HepG2 (cell line): ENCODE data around the gene UNC13D. TPM values are rescaled to one million over a fixed set of nuclear protein-coding genes. Genes with fewer than 3 reads are reported as not detected.

Source experiments
- ATAC-seq: fragments of 200-7000 bp; cut with Tn5 transposase; 3 replicates; pipeline ENCODE4 v1.9.1; 2020; ENCODE audit warnings: mild to moderate bottlenecking, moderate library complexity
- BruUV-seq: library from RNA; stranded (reverse); fragments of 400-500 nt; replicated peaks from 2 replicates; lab custom pipeline; 2021; lab: Mats Ljungman, UMichigan
- CTCF ChIA-PET: fragments of 300-600 bp; formaldehyde crosslinking; extraction: SDS; loops from one replicate; lab custom pipeline; 2021; ENCODE audit warnings: low total read pairs, inconsistent platforms, low intra/inter-chr PET ratio; lab: Yijun Ruan, JAX
- POLR2A ChIA-PET: fragments of 350-600 bp; sonication (Branson Sonifier 250); formaldehyde crosslinking; loops from one replicate; lab custom pipeline; 2020; ENCODE audit warnings: antibody characterized with exemption, inconsistent platforms; lab: Yijun Ruan, JAX
- DNase-seq: peaks from one replicate; pipeline ENCODE4 v3.0.0-alpha.2; 2015; ENCODE audit warnings: low spot score
- FAIRE-seq: peaks from 3 replicates; lab custom pipeline; 2011; peaks lifted over from hg19 to GRCh38; lab: Jason Lieb, UNC
- H2AFZ ChIP-seq: one replicate; pipeline ENCODE4 v1.6.1; 2011; ENCODE audit warnings: low read length, inconsistent platforms
- H3K27ac ChIP-seq: fragments of 300-600 bp; 3 replicates; pipeline ENCODE4 v1.8.0; 2011; ENCODE audit warnings: mixed run types, mild to moderate bottlenecking, mixed read lengths, low read length, inconsistent platforms; ENCODE audit not compliant: insufficient read depth; ENCODE audit errors: extremely low read length
- H3K27me3 ChIP-seq, 2 experiments: fragments of 200-600 bp in 1 of 2; 2 replicates in 1 of 2; 3 replicates in 1 of 2; pipeline versions ENCODE4 v1.6.0 to v1.8.0; 2011; ENCODE audit warnings: low read length in 2 of 2, mild to moderate bottlenecking in 2 of 2, moderate library complexity in 2 of 2, inconsistent platforms in 1 of 2; ENCODE audit not compliant: insufficient read depth in 2 of 2, control insufficient read depth in 1 of 2
- H3K36me3 ChIP-seq, 2 experiments: fragments of 200-600 bp in 1 of 2; replicated peaks in 1 of 2; 2 replicates in 1 of 2; 3 replicates in 1 of 2; pipeline versions ENCODE4 v1.5.1 to v1.8.0; 2011; ENCODE audit warnings: low read length in 2 of 2, inconsistent platforms in 1 of 2; ENCODE audit not compliant: insufficient read depth in 2 of 2, control insufficient read depth in 1 of 2
- H3K4me1 ChIP-seq: 2 replicates; pipeline ENCODE4 v1.5.1; 2012; ENCODE audit warnings: low read length, inconsistent platforms; ENCODE audit not compliant: insufficient read depth
- H3K4me2 ChIP-seq: 2 replicates; pipeline ENCODE4 v1.6.0; 2011; ENCODE audit warnings: low read depth, low read length, inconsistent platforms
- H3K4me3 ChIP-seq, 3 experiments: fragments of 200-600 bp in 1 of 3; sonication (generic), shearing (Covaris generic) in 1 of 3; replicated peaks in 1 of 3; 2 replicates each; pipeline ENCODE4 v1.5.1; 2011 to 2016; ENCODE audit warnings: low read length in 3 of 3, inconsistent platforms in 2 of 3, low read depth in 2 of 3, mild to moderate bottlenecking in 2 of 3, control low read depth in 1 of 3, mixed read lengths in 1 of 3; ENCODE audit not compliant: insufficient read depth in 1 of 3
- H3K79me2 ChIP-seq: one replicate; pipeline ENCODE4 v1.6.1; 2011; ENCODE audit warnings: low read length, inconsistent platforms; ENCODE audit not compliant: insufficient read depth
- H3K9ac ChIP-seq: 2 replicates; pipeline ENCODE4 v1.6.0; 2011; ENCODE audit warnings: mild to moderate bottlenecking, low read depth, low read length, inconsistent platforms; ENCODE audit not compliant: insufficient read depth
- H3K9me3 ChIP-seq: 2 replicates; pipeline ENCODE4 v1.5.1; 2012; ENCODE audit warnings: mild to moderate bottlenecking, low read length
- H4K20me1 ChIP-seq: 2 replicates; pipeline ENCODE4 v1.6.0; 2011; ENCODE audit warnings: inconsistent platforms, mild to moderate bottlenecking, low read length, moderate library complexity; ENCODE audit not compliant: insufficient read depth
- AGO1 ChIP-seq: fragments of 200-400 bp; formaldehyde crosslinking; IDR thresholded peaks from 2 replicates; pipeline ENCODE4 v1.6.1; 2017; ENCODE audit warnings: mild to moderate bottlenecking, low read depth, low read length, moderate library complexity; ENCODE audit not compliant: poor library complexity, severe bottlenecking
- AKAP8 ChIP-seq: sonication (generic); formaldehyde crosslinking; IDR thresholded peaks from 2 replicates; pipeline ENCODE4 v1.5.1; 2020; ENCODE audit warnings: mild to moderate bottlenecking, missing genetic modification reagents
- ELF4 ChIP-seq: sonication (generic); formaldehyde crosslinking; IDR thresholded peaks from 2 replicates; pipeline ENCODE4 v1.5.0; 2020; ENCODE audit warnings: missing genetic modification reagents, mild to moderate bottlenecking, moderate library complexity, borderline replicate concordance
- GPN1 ChIP-seq: sonication (generic); formaldehyde crosslinking; IDR thresholded peaks from 2 replicates; pipeline ENCODE4 v1.5.1; 2020; ENCODE audit warnings: missing genetic modification reagents, borderline replicate concordance
- HNRNPLL ChIP-seq: fragments of 200-400 bp; formaldehyde crosslinking; IDR thresholded peaks from 2 replicates; pipeline ENCODE4 v1.6.1; 2017; ENCODE audit warnings: mild to moderate bottlenecking, low read depth, low read length; ENCODE audit not compliant: poor library complexity, severe bottlenecking
- ISX ChIP-seq: sonication (generic); formaldehyde crosslinking; conservative IDR thresholded peaks from 2 replicates; pipeline ENCODE4 v1.5.0; 2020; ENCODE audit warnings: missing genetic modification reagents
- KDM5B ChIP-seq: sonication (generic); formaldehyde crosslinking; IDR thresholded peaks from 2 replicates; pipeline ENCODE4 v1.4.0; 2020; ENCODE audit warnings: missing genetic modification reagents, mild to moderate bottlenecking, borderline replicate concordance
- MBD4 ChIP-seq: IDR thresholded peaks from 2 replicates; pipeline ENCODE4 v1.6.1; 2012; ENCODE audit warnings: low read length, inconsistent platforms, borderline replicate concordance
- MEF2D ChIP-seq: sonication (generic); formaldehyde crosslinking; IDR thresholded peaks from 2 replicates; pipeline ENCODE4 v1.5.1; 2020; ENCODE audit warnings: mild to moderate bottlenecking, missing genetic modification reagents
- SALL1 ChIP-seq: sonication (generic); formaldehyde crosslinking; IDR thresholded peaks from 2 replicates; pipeline ENCODE4 v1.8.0; 2022; ENCODE audit warnings: mild to moderate bottlenecking, missing genetic modification reagents
- ZNF34 ChIP-seq: sonication (generic); formaldehyde crosslinking; IDR thresholded peaks from 2 replicates; pipeline ENCODE4 v1.4.0; 2020; ENCODE audit warnings: mild to moderate bottlenecking, missing genetic modification reagents, borderline replicate concordance
- ZNF354B ChIP-seq: sonication (generic); formaldehyde crosslinking; IDR thresholded peaks from 2 replicates; pipeline ENCODE4 v1.8.0; 2022; ENCODE audit warnings: mild to moderate bottlenecking, missing genetic modification reagents
- WGBS: methylation state at CpG from one replicate; pipeline ENCODE4 v1.1.6; 2017; ENCODE audit warnings: low lambda C conversion rate; 5-methylcytosine and 5-hydroxymethylcytosine counted together
- in situ Hi-C: cut with HindIII; loops from 2 replicates; pipeline ENCODE4 v1.10.0; 2017; ENCODE audit warnings: low pct_unique_long_range_greater_than_20kb; ENCODE audit not compliant: extremely low pct_ligation_motif_present
- intact Hi-C: fragments of 100-400 bp; cut with micrococcal nuclease; formaldehyde crosslinking; loops from one replicate; pipeline ENCODE4 v1.10.0; 2022; ENCODE audit not compliant: unreplicated experiment
- polyA plus RNA-seq, 8 experiments: library from polyadenylated mRNA; depleted of rRNA in 3 of 8; stranded (reverse) in 7 of 8; unstranded in 1 of 8; fragments of >200 nt; fragmentation: Illumina TruSeq in 4 of 8; extraction: Trizol in 4 of 8; gene quantifications; 2 replicates each; pipeline versions ENCODE4 v1.2.1 to v1.2.3, GENCODE V29; 2011 to 2016; ENCODE audit warnings: low read depth in 4 of 8, missing spikeins in 1 of 8, mixed read lengths in 1 of 8; ENCODE audit not compliant: insufficient read depth in 1 of 8
- total RNA-seq, 5 experiments: library from RNA; depleted of rRNA; stranded (reverse); fragments of >200 nt; fragmentation: Illumina TruSeq; extraction: Trizol; gene quantifications; 2 replicates each; pipeline ENCODE4 v1.2.3, GENCODE V29; 2016; ENCODE audit warnings: low read depth in 1 of 5
- TF ChIP-seq, protein P1 (sequence below): sonication (generic); formaldehyde crosslinking; conservative IDR thresholded peaks from 2 replicates; pipeline ENCODE4 v1.4.0; 2020; ENCODE audit warnings: mild to moderate bottlenecking, missing genetic modification reagents, moderate library complexity
- TF ChIP-seq, protein P2 (sequence below): sonication (generic); formaldehyde crosslinking; IDR thresholded peaks from 2 replicates; pipeline ENCODE4 v1.4.0; 2020; ENCODE audit warnings: missing genetic modification reagents
- TF ChIP-seq, protein P3 (sequence below): sonication (generic); IDR thresholded peaks from 2 replicates; pipeline ENCODE4 v1.6.1; 2016; ENCODE audit warnings: low read depth, borderline replicate concordance
- TF ChIP-seq, protein P4 (sequence below): sonication (generic); formaldehyde crosslinking; IDR thresholded peaks from 2 replicates; pipeline ENCODE4 v1.8.0; 2023; ENCODE audit warnings: mild to moderate bottlenecking, missing genetic modification reagents

UNC13D gene
- total and polyA plus RNA-seq, 2 of the 13 experiments (the other 11 are each of a cell fraction or from before 2014, with no cell fraction given) = 29.7 to 42.7 TPM

DNA sequence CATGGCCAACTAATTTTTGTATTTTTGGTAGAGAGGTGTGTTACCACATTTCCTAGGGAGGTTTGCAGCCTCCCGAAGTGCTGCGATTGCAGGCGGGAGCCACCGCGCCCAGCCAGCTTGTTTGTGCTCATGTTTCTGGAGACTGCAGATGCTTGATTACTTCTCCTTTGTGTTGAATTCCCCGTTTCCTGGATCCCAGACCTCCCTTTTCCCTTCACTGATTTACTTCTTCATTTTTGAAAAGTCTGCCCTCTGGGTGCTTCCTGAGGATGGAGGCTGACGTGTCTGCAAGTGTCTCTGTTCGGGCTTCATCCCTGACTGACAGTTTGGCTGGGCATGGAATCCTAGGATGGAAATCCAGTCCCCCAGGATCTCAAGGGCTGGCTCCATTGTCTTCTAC, 41.2 kb upstream of the UNC13D start (continued):
- TF ChIP-seq, protein P1, sequence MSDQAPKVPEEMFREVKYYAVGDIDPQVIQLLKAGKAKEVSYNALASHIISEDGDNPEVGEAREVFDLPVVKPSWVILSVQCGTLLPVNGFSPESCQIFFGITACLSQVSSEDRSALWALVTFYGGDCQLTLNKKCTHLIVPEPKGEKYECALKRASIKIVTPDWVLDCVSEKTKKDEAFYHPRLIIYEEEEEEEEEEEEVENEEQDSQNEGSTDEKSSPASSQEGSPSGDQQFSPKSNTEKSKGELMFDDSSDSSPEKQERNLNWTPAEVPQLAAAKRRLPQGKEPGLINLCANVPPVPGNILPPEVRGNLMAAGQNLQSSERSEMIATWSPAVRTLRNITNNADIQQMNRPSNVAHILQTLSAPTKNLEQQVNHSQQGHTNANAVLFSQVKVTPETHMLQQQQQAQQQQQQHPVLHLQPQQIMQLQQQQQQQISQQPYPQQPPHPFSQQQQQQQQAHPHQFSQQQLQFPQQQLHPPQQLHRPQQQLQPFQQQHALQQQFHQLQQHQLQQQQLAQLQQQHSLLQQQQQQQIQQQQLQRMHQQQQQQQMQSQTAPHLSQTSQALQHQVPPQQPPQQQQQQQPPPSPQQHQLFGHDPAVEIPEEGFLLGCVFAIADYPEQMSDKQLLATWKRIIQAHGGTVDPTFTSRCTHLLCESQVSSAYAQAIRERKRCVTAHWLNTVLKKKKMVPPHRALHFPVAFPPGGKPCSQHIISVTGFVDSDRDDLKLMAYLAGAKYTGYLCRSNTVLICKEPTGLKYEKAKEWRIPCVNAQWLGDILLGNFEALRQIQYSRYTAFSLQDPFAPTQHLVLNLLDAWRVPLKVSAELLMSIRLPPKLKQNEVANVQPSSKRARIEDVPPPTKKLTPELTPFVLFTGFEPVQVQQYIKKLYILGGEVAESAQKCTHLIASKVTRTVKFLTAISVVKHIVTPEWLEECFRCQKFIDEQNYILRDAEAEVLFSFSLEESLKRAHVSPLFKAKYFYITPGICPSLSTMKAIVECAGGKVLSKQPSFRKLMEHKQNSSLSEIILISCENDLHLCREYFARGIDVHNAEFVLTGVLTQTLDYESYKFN (CRISPR knock-in tag) = no peak
- TF ChIP-seq GPN1 (CRISPR knock-in tag) (no peak), KDM5B (CRISPR knock-in tag) (no peak), ZNF34 (no peak)

DNA sequence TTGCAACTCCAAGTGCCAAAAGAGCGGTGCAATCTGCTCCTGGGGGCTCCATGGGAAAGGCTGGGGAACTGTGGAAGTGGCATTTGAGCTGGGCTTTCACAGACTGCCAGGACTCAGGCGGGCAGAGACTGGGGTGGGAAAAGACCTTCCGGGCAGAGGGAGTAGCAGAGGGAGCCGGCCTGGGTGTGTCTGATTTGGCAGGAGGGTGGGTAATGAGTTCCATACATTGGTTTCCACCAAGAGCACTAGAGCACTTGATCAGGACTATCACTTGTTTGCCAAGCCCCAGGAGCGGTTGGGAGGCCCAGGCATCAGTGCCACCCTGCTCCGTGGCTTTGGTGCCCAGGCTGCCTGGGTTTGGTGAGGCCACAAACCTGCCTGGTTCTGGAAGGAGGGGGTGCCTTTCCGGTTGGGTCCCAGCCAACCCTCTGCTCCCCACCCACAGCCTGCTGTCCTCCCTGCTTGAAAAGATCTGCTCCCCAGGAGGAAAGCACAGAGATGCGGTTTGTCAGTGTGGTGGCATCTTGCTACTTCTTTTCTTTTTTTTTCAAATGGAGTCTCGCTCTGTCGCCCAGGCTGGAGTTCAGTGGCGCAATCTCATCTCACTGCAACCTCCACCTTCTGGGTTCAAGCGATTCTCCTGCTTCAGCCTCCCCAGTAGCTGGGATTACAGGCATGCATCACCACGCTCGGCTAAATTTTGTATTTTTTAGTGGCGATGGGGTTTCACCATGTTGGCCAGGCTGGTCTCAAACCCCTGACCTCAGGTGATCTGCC, 37.7 kb upstream of the UNC13D start:
- POLR2A ChIA-PET = interaction anchor here (0.8 to 11.5 kb wide), 6 partner anchors 9 to 102 kb away, joined by 4 to 423 read pairs (median 4); partner anchors contain the start of genes TRIM65 and WBP2
- Histone ChIP-seq H3K27me3 (no peaks in the 10 kb centered on the region), H3K79me2 (peaks cover 9% of the 10 kb centered on the region), H3K27ac (no peak overlapping the region), H3K4me2 (no peak overlapping the region), H3K4me3 (no peak overlapping the region), H3K36me3 (no peaks in the 10 kb centered on the region), H3K9me3 (no peaks in the 10 kb centered on the region), H2AFZ (no peak overlapping the region), H4K20me1 (no peaks in the 10 kb centered on the region), H3K4me1 (peaks cover 10% of the 10 kb centered on the region), H3K9ac (no peak overlapping the region)
- FAIRE-seq (no peak), ATAC-seq (no peak), DNase-seq (no peak)
- intact Hi-C loops (no loop called here), in situ Hi-C loops (no loop called here)
- CTCF ChIA-PET = no interaction called here
- WGBS = 75% methylated on average over 15 of the region's 15 CpGs
- no TSS peak for BruUV-seq
- TF ChIP-seq, protein P2, sequence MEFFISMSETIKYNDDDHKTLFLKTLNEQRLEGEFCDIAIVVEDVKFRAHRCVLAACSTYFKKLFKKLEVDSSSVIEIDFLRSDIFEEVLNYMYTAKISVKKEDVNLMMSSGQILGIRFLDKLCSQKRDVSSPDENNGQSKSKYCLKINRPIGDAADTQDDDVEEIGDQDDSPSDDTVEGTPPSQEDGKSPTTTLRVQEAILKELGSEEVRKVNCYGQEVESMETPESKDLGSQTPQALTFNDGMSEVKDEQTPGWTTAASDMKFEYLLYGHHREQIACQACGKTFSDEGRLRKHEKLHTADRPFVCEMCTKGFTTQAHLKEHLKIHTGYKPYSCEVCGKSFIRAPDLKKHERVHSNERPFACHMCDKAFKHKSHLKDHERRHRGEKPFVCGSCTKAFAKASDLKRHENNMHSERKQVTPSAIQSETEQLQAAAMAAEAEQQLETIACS (CRISPR knock-in tag) = no peak
- no peak for TF ChIP-seq MBD4
- TF ChIP-seq, protein P3, sequence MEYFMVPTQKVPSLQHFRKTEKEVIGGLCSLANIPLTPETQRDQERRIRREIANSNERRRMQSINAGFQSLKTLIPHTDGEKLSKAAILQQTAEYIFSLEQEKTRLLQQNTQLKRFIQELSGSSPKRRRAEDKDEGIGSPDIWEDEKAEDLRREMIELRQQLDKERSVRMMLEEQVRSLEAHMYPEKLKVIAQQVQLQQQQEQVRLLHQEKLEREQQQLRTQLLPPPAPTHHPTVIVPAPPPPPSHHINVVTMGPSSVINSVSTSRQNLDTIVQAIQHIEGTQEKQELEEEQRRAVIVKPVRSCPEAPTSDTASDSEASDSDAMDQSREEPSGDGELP = no peak
- TF ChIP-seq, protein P4, sequence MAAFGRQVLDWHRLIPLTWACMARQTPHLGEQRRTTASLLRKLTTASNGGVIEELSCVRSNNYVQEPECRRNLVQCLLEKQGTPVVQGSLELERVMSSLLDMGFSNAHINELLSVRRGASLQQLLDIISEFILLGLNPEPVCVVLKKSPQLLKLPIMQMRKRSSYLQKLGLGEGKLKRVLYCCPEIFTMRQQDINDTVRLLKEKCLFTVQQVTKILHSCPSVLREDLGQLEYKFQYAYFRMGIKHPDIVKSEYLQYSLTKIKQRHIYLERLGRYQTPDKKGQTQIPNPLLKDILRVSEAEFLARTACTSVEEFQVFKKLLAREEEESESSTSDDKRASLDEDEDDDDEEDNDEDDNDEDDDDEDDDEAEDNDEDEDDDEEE (CRISPR knock-in tag) = no peak
- TF ChIP-seq ISX (CRISPR knock-in tag) = no peak
- TF ChIP-seq ELF4 (CRISPR knock-in tag) = no peak
- TF ChIP-seq SALL1 (CRISPR knock-in tag) = 0 out of 2 replicates have a peak, but pooled peaks have one; percentile 3
- TF ChIP-seq HNRNPLL = no peak
- peak; percentile 29; the same call in 1 of the 2 replicates for TF ChIP-seq AKAP8 (CRISPR knock-in tag)
- peak; percentile 76 for TF ChIP-seq AGO1
- no peak for TF ChIP-seq MEF2D (CRISPR knock-in tag)
- no peak for TF ChIP-seq ZNF354B (CRISPR knock-in tag)
